ENCODE measurements around the gene TRPM6.

The TRPM6 gene

DNA sequence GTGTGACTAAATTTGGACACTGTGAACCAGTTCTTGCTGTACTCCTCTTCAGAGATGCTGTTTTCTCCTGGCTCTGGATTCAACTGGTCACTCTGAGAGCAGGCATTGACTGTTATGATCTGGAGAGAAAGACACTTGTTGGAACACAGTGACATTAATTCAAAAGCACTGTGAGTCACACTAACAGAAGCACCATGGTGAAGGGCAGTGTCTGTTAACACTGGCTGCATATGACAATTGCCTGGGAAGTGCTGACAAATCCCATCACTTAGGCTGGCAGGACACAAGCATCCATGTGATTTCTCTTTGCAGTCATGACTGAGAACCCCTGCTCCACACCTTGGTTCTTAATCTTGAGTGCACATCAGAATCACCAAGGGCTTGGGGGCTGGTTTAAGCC, 132.4 kb downstream of the TRPM6 start:
- H3K4me3 ChIP-seq (ENCODE audit: low read depth, low read length), result no peak overlapping the region
- POLR2A ChIA-PET, result no interaction called here
- CTCF ChIA-PET, result interaction anchor here (5.0 kb wide), 1 partner anchor 18 kb away, joined by 24 read pairs; no protein-coding TSS in a partner anchor

DNA sequence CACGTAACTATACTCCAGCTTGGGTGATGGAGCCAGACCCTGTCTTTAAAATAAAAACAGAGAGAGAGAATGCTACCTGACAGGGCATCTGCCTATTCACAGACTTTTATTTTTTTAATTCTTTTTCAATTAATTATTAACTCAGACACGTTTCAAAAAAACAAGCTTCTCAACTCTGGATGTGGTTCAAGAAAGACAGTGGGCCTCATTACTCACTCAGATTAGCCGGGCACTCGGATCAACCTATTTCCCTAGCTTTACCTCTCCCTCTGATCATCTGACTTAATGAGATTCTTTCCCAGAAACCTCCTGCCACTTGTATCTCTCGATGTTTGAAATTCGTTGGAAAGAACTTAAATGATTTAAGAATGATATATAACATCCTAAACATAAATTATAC, 134.1 kb downstream of the TRPM6 start:
- ChIA-PET CTCF (interaction anchor here (0.7 to 2.0 kb wide), 2 partner anchors 11 to 21 kb away, joined by 3 to 12 read pairs; no protein-coding TSS in a partner anchor), POLR2A (no interaction called here)
- no peak overlapping the region for H3K4me3 ChIP-seq (ENCODE audit: low read depth, low read length)
- TF ChIP-seq, protein P1, sequence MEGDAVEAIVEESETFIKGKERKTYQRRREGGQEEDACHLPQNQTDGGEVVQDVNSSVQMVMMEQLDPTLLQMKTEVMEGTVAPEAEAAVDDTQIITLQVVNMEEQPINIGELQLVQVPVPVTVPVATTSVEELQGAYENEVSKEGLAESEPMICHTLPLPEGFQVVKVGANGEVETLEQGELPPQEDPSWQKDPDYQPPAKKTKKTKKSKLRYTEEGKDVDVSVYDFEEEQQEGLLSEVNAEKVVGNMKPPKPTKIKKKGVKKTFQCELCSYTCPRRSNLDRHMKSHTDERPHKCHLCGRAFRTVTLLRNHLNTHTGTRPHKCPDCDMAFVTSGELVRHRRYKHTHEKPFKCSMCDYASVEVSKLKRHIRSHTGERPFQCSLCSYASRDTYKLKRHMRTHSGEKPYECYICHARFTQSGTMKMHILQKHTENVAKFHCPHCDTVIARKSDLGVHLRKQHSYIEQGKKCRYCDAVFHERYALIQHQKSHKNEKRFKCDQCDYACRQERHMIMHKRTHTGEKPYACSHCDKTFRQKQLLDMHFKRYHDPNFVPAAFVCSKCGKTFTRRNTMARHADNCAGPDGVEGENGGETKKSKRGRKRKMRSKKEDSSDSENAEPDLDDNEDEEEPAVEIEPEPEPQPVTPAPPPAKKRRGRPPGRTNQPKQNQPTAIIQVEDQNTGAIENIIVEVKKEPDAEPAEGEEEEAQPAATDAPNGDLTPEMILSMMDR (IDR thresholded peaks at IDR 0.05; ENCODE audit: insufficient read depth, low read length, missing control alignments), result no peak
- DNase-seq (ENCODE audit: low read depth, low spot score), result no peak

More for the DNA sequence above, 132.4 kb downstream of the TRPM6 start:
- no peak for DNase-seq (ENCODE audit: low read depth, low spot score)
- TF ChIP-seq, protein P1 (IDR thresholded peaks at IDR 0.05; ENCODE audit: insufficient read depth, low read length, missing control alignments), result no peak

DNA sequence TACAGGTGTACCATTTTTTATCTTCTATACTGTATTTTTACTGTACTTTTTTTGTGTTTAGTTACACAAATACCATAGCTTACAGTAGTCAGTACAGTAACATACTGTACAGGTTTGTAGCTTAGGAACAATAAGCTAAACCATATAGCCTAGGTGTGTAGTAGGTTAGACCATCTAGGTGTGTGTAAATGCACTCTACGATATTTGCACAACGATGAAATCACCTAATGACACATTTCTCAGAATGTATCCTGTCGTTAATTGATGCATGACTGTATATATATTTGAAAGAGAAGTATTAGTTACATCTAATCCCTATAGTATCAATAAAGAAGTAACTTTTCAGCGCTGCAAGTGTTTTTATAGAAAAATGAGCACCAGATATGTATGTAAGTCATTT, 138.8 kb downstream of the TRPM6 start:
- ChIA-PET POLR2A (no interaction called here), CTCF (interaction anchor here (0.6 to 1.1 kb wide), 3 partner anchors 9 to 1548 kb away, joined by 3 read pairs; no protein-coding TSS in a partner anchor)
- TF ChIP-seq, protein P1 (IDR thresholded peaks at IDR 0.05; ENCODE audit: insufficient read depth, low read length, missing control alignments), result no peak
- no peak for DNase-seq (ENCODE audit: low read depth, low spot score)
- no peak overlapping the region for H3K4me3 ChIP-seq (ENCODE audit: low read depth, low read length)

DNA sequence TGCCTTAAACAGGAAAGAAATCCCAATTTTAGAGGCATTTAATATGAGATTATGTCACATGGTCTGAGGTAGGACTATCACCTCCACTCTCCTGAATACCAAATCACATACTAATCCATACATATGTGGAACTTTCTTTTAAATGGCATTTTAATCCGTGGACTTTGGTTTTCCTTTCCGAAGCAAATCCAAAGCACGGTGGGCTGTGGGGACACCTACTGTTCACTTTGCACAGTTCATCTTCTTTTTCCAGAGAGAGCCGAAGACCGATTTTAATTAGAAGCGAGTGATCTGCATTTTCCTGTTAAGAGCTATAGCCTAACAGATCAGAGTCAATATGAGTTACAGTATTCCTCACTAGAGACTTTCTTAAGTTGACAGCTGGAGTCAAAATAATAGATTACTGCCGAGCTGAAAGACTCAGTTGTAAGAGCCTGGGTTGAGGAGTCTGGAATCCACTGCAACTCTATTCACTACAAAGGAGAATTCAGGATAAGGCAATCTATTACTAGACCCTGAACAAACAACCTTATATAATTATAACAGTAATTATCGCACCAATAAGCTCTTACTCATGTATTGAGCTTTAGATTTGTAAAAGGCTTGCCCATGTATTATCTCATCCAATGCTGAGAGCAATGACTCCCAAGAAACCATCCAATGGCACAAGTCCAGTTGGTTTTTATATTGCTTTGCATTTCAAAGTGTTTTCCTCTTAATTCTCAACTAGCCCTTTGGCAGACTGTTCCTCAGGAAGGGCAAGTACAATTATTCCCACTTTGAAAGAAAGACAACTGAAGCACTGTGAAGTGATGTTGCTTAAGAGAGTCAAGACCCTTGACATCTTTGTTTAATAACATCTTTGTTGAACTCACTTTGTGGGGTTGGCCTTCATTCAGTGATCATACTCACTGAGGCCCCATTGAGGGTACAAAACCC, 144.7 kb downstream of the TRPM6 start:
- CTCF ChIA-PET, result interaction anchor here (0.7 to 3.1 kb wide), 14 partner anchors 10 to 1544 kb away, joined by 3 to 29 read pairs (median 5); no protein-coding TSS in a partner anchor
- DNase-seq (ENCODE audit: low read depth, low spot score), result no peak

DNA sequence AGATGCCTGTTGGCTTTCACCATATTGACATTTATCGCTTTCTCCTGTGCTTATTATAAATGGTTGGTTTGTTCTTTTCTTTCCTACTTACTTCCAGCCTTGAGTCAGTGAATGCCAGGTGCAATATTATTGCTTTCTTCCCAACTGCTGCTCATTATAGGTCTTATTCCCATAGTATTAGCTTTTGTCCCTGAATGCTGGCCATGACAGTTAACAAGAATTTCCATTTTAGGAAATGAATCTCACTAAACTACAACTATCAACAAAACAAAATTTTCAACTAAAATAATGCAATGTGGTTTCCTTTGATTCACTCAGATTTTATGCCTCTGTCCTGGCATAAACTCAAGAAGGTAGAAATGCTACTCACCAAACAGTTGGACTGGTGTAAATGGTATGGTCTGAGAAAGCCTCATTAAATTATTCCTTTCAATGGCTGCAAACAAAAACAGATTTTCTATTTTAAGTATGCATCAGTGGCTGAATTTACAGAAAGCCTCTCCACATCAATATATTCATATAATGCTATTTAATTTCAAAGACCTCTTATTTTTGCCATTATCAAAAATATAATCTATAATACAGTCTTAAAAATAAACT, 145.4 kb downstream of the TRPM6 start:
- TF ChIP-seq, protein P1 (IDR thresholded peaks at IDR 0.05; ENCODE audit: insufficient read depth, low read length, missing control alignments), result no peak
- ChIA-PET CTCF (interaction anchor here (0.8 to 3.1 kb wide), 13 partner anchors 10 to 1543 kb away, joined by 3 to 29 read pairs (median 6); no protein-coding TSS in a partner anchor), POLR2A (no interaction called here)
- no peak overlapping the region for H3K4me3 ChIP-seq (ENCODE audit: low read depth, low read length)
- DNase-seq (ENCODE audit: low read depth, low spot score), result no peak

More for the DNA sequence above, 144.7 kb downstream of the TRPM6 start:
- no peak overlapping the region for H3K4me3 ChIP-seq (ENCODE audit: low read depth, low read length)
- POLR2A ChIA-PET, result no interaction called here
- TF ChIP-seq, protein P1 (IDR thresholded peaks at IDR 0.05; ENCODE audit: insufficient read depth, low read length, missing control alignments), result peak; percentile 56

DNA sequence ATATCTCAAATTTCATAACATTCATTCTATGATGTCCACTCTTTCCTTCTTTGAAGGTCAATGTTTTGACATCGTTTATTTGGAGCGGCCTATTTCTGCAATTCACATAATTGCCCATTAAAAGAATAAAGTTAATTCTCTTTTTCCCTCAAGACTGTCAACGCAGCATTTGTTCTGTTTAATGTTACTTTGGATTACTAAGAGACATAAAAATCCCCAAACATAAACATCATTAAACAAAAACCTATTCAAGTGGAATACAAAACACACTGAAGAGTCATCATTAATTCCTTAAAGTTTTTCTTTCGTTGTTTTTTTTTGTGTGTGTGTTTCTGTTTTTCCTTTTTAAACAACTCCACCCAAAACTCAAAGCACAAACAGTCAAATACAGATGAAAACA, 151.1 kb downstream of the TRPM6 start:
- TF ChIP-seq, protein P1 (IDR thresholded peaks at IDR 0.05; ENCODE audit: insufficient read depth, low read length, missing control alignments), result no peak
- H3K4me3 ChIP-seq (ENCODE audit: low read depth, low read length), result no peak overlapping the region
- POLR2A ChIA-PET, result no interaction called here
- CTCF ChIA-PET, result interaction anchor here (1.4 kb wide), 1 partner anchor 292 kb away, joined by 3 read pairs; the partner anchor contains the start of gene CARNMT1
- DNase-seq (ENCODE audit: low read depth, low spot score), result no peak

Measured in AG04449 (cell line).